ENCODE measurements around the gene DUSP15.

The DUSP15 gene

DNA sequence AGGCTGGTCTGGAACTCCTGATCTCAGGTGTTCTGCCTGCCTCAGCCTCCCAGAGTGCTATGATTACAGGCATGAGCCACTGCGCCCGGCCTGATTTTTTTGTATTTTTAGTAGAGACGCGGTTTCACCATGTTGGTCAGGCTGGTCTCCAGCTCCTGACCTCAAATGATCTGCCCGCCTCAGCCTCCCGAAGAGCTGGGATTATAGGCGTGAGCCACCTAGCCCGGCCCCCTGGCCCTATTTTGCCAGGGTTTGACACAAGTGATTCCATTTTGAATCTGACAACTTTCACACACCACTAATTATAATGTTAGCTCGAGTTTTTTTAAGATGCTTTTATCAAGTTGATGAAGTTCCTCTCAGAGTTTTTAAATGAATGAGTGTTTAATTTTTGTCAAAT is 25.7 kb upstream of the DUSP15 start:
- no peak for DNase-seq
- H3K9me3 ChIP-seq (ENCODE audit: control insufficient read depth, low read length), result no peaks in the 10 kb centered on the region
- H3K4me1 ChIP-seq (ENCODE audit: control insufficient read depth, insufficient read depth, low read length, poor library complexity, severe bottlenecking), result no peaks in the 10 kb centered on the region
- H3K36me3 ChIP-seq (ENCODE audit: control insufficient read depth, insufficient read depth, low read length), result no peaks in the 10 kb centered on the region
- no peak overlapping the region for H3K4me3 ChIP-seq (ENCODE audit: insufficient read depth, low read depth, low read length, poor library complexity, severe bottlenecking)
- no peak overlapping the region for H3K27ac ChIP-seq (ENCODE audit: insufficient read depth, low read length, poor library complexity, severe bottlenecking)
- peaks cover 4% of the 10 kb centered on the region for H3K27me3 ChIP-seq (replicated peaks; ENCODE audit: control insufficient read depth, insufficient read depth, low read length, poor library complexity, severe bottlenecking)

DNA sequence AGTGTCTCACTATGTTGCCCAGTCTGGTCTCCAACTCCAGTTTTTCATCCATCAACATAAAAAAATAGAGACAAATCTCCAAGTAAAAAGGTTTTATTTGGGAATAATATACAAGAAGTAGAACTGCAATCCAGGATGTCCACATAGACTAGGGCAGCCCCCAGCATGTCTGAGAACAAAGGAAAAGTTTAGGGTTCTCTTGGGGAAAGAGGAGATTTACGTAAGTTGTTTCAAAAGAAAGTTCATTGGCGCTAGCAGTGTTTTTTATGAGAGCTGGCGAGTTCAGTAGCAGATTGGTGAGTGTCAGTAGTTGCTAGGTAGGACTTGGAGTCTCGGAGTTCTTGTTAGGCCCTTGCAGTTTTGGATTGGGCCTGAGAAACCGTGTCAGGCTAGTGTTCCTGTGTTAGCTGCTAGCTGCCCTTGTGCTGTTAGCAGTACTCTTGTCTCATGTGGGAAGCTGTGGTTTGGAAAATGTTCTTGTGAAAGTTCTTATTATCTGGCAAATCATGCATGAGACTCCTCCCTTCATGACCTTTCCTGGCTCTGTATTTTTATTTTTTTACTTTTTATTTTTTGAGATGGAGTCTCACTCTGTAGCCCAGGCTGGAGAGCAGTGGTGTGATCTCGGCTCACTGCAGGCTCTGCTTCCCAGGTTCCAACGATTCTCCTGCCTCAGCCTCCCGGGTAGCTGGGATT is 24.8 kb upstream of the DUSP15 start:
- no peaks in the 10 kb centered on the region for H3K4me1 ChIP-seq (ENCODE audit: control insufficient read depth, insufficient read depth, low read length, poor library complexity, severe bottlenecking)
- H3K27ac ChIP-seq (ENCODE audit: insufficient read depth, low read length, poor library complexity, severe bottlenecking), result no peak overlapping the region
- DNase-seq, result no peak

DNA sequence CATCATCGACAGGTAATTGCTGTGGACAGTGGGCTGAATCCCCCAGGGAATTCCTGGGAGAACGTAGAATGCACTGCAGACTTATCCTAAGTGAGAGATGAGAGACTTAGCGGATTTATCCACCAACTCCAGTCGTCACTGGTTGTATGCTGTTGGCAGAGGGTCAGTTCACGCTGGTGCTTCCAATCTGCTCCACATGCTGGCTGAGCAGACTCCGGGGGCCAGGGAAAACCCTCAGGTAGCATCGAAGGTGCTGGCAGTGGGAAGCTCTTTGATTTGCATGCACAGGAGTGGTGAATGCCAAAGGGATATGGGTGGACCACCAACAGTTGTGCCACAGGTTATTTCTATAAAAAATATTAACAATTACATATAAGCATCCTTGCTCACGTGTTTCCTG is 20.3 kb upstream of the DUSP15 start:
- Histone ChIP-seq H3K4me1 (ENCODE audit: control insufficient read depth, insufficient read depth, low read length, poor library complexity, severe bottlenecking) (no peaks in the 10 kb centered on the region), H3K9me3 (ENCODE audit: control insufficient read depth, low read length) (no peaks in the 10 kb centered on the region), H3K27me3 (replicated peaks; ENCODE audit: control insufficient read depth, insufficient read depth, low read length, poor library complexity, severe bottlenecking) (no peaks in the 10 kb centered on the region), H3K4me3 (ENCODE audit: insufficient read depth, low read depth, low read length, poor library complexity, severe bottlenecking) (no peak overlapping the region), H3K27ac (ENCODE audit: insufficient read depth, low read length, poor library complexity, severe bottlenecking) (no peak overlapping the region), H3K36me3 (ENCODE audit: control insufficient read depth, insufficient read depth, low read length) (no peaks in the 10 kb centered on the region)
- no peak for DNase-seq

More for the DNA sequence above, 24.8 kb upstream of the DUSP15 start:
- Histone ChIP-seq H3K27me3 (replicated peaks; ENCODE audit: control insufficient read depth, insufficient read depth, low read length, poor library complexity, severe bottlenecking) (peaks cover 4% of the 10 kb centered on the region), H3K4me3 (ENCODE audit: insufficient read depth, low read depth, low read length, poor library complexity, severe bottlenecking) (no peak overlapping the region), H3K36me3 (ENCODE audit: control insufficient read depth, insufficient read depth, low read length) (no peaks in the 10 kb centered on the region), H3K9me3 (ENCODE audit: control insufficient read depth, low read length) (no peaks in the 10 kb centered on the region)

DNA sequence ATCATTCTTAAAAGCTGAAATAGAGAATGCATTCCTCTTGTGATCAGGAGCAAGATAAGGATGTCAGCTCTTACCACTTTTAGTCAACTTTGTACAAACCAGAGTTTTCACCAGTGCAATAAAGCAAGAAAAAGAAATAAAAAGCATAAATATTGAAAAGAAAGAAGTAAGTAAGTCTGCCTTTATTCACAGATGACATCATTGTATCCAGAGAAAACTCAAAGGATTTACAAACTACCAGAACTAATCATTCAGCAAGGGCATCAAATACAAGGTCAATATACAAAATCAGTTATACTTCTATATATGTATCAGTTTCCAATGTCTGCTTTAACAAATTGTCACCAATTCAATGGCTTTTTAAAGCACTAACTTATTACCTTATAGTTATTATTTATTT is 13.5 kb upstream of the DUSP15 start:
- Histone ChIP-seq H3K27ac (ENCODE audit: insufficient read depth, low read length, poor library complexity, severe bottlenecking) (no peak overlapping the region), H3K36me3 (ENCODE audit: control insufficient read depth, insufficient read depth, low read length) (no peaks in the 10 kb centered on the region), H3K4me3 (ENCODE audit: insufficient read depth, low read depth, low read length, poor library complexity, severe bottlenecking) (no peak overlapping the region), H3K27me3 (replicated peaks; ENCODE audit: control insufficient read depth, insufficient read depth, low read length, poor library complexity, severe bottlenecking) (no peaks in the 10 kb centered on the region), H3K9me3 (ENCODE audit: control insufficient read depth, low read length) (no peaks in the 10 kb centered on the region), H3K4me1 (ENCODE audit: control insufficient read depth, insufficient read depth, low read length, poor library complexity, severe bottlenecking) (peaks cover 6% of the 10 kb centered on the region)
- DNase-seq, result no peak

DNA sequence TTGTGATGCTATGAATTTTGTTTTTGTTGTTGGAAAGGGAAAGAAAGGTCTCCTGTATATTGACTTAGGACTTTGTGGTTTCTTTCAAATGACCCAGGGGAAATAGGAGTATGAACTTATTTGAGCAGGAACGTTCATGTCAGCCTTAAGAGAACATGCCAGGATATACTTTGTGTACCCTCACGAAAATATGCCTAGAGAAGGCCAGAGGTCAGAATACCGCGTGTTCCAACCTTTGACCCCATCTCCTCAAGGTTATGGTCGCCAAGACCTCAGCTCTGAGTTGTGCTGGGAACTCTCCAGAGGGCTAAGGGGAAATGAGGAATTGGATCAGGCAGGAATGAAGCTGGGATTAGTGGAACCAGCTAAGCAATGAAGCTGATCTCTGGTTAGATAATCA is 11.6 kb upstream of the DUSP15 start:
- Histone ChIP-seq H3K27me3 (replicated peaks; ENCODE audit: control insufficient read depth, insufficient read depth, low read length, poor library complexity, severe bottlenecking) (no peaks in the 10 kb centered on the region), H3K4me3 (ENCODE audit: insufficient read depth, low read depth, low read length, poor library complexity, severe bottlenecking) (no peak overlapping the region), H3K36me3 (ENCODE audit: control insufficient read depth, insufficient read depth, low read length) (no peaks in the 10 kb centered on the region), H3K27ac (ENCODE audit: insufficient read depth, low read length, poor library complexity, severe bottlenecking) (no peak overlapping the region), H3K4me1 (ENCODE audit: control insufficient read depth, insufficient read depth, low read length, poor library complexity, severe bottlenecking) (peaks cover 6% of the 10 kb centered on the region), H3K9me3 (ENCODE audit: control insufficient read depth, low read length) (no peaks in the 10 kb centered on the region)
- no peak for DNase-seq

DNA sequence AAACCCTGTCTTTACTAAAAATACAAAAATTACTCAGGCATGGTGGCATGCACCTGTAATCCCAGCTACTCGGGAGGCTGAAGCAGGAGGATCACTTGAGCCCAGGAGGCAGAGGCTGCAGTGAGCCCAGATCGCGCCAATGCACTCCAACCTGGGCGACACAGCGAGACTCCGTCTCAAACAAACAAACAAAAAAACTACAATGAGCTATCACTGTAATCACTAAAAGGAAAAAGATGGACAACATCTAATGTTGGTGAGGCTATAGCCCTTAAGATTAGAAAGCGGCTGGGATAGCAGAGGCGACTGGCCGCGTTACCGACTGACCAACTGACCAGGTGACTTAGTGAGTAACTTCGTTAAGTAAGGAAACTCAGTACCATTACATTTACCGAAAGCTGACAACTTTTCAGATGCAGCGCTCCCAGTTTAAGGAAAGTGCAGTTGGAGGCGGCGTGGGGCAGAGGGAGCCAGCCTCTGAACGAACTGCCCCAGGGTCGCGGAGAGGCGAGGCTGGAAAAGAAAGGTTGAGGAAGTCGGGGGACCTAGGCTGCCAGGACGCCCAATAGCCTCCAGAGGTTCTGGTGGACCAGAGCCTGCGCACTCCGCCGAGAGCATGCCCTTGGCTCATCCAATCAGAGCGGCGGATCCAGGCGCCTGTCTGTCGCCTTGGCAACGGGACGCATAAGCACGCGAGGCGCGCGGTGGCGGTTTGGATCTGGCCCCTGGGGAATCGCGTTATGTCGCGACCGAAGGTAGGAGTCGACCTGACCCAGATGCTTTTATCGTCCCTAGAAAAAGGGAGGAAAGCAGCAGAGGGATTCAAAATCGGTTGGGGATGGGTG is 9.0 kb upstream of the DUSP15 start:
- peak overlapping the region; percentile 63 for H3K4me3 ChIP-seq (ENCODE audit: insufficient read depth, low read depth, low read length, poor library complexity, severe bottlenecking)
- H3K27ac ChIP-seq (ENCODE audit: insufficient read depth, low read length, poor library complexity, severe bottlenecking), result peak overlapping the region; percentile 22
- H3K27me3 ChIP-seq (replicated peaks; ENCODE audit: control insufficient read depth, insufficient read depth, low read length, poor library complexity, severe bottlenecking), result no peaks in the 10 kb centered on the region
- H3K36me3 ChIP-seq (ENCODE audit: control insufficient read depth, insufficient read depth, low read length), result no peaks in the 10 kb centered on the region
- peak; percentile 62 to 71 (median 63) for DNase-seq
- no peaks in the 10 kb centered on the region for H3K9me3 ChIP-seq (ENCODE audit: control insufficient read depth, low read length)
- peaks cover 6% of the 10 kb centered on the region for H3K4me1 ChIP-seq (ENCODE audit: control insufficient read depth, insufficient read depth, low read length, poor library complexity, severe bottlenecking)

DNA sequence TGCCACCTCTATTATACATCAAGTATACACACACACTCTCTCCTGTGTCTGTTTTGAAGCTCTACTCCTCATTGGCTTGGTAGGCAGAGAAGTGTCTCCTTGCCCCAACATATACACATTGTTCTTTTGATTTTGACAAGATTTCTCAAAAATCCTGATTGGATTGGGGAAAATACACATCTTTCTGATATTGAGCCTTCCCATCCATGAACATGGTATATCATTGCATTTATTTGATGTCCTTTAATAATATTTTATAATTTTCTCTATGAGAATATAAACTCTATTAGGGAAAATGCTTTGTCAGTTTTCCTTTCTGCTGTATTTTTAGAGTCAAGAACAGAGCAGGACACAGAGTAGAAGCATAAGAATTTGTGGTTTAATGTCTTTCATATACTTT is 7.4 kb upstream of the DUSP15 start:
- no peak overlapping the region for H3K27ac ChIP-seq (ENCODE audit: insufficient read depth, low read length, poor library complexity, severe bottlenecking)
- H3K4me1 ChIP-seq (ENCODE audit: control insufficient read depth, insufficient read depth, low read length, poor library complexity, severe bottlenecking), result peaks cover 6% of the 10 kb centered on the region
- no peaks in the 10 kb centered on the region for H3K9me3 ChIP-seq (ENCODE audit: control insufficient read depth, low read length)
- no peak for DNase-seq
- H3K4me3 ChIP-seq (ENCODE audit: insufficient read depth, low read depth, low read length, poor library complexity, severe bottlenecking), result no peak overlapping the region
- no peaks in the 10 kb centered on the region for H3K27me3 ChIP-seq (replicated peaks; ENCODE audit: control insufficient read depth, insufficient read depth, low read length, poor library complexity, severe bottlenecking)
- no peaks in the 10 kb centered on the region for H3K36me3 ChIP-seq (ENCODE audit: control insufficient read depth, insufficient read depth, low read length)

DNA sequence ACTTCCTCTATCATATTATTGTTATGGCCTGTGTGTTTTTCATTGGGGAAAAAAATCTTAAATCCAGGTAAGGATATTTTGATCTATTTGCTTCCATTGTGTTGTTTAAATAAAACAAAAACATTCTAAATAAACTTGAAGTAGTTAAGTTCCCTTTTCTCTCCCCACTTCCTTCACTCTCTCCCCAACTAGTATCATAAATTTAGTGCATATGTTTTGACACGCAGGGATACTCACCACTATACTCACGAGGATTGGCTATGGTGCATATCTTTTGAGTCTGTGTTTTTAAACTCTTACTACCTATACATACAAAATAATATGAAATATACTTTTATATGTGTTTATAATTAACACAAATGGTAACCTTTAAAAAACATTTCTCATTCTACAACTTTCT is 5.3 kb upstream of the DUSP15 start:
- H3K4me3 ChIP-seq (ENCODE audit: insufficient read depth, low read depth, low read length, poor library complexity, severe bottlenecking), result no peak overlapping the region
- no peak for DNase-seq
- H3K4me1 ChIP-seq (ENCODE audit: control insufficient read depth, insufficient read depth, low read length, poor library complexity, severe bottlenecking), result peaks cover 9% of the 10 kb centered on the region
- H3K36me3 ChIP-seq (ENCODE audit: control insufficient read depth, insufficient read depth, low read length), result no peaks in the 10 kb centered on the region
- H3K27ac ChIP-seq (ENCODE audit: insufficient read depth, low read length, poor library complexity, severe bottlenecking), result no peak overlapping the region
- H3K9me3 ChIP-seq (ENCODE audit: control insufficient read depth, low read length), result no peaks in the 10 kb centered on the region
- H3K27me3 ChIP-seq (replicated peaks; ENCODE audit: control insufficient read depth, insufficient read depth, low read length, poor library complexity, severe bottlenecking), result peaks cover 6% of the 10 kb centered on the region

DNA sequence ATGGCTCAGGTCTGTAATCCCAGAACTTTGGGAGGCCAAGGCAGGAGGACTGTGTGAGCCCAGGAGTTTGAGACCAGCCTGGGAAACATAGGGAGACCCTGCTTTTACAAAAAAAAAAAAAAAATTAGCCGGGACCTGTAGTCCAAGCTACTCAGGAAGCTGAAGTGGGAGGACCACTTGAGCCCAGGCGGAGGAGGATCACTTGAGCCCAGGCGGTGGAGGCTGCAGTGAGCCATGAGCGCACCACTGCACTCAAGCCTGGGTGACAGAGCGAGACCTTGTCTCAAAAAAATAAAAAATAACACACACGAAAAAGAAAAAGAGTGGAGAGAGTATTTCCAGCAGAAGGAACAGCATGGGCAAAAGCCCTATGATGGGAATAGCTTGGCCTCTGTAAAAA is 2.1 kb upstream of the DUSP15 start:
- no peak for DNase-seq
- no peak overlapping the region for H3K27ac ChIP-seq (ENCODE audit: insufficient read depth, low read length, poor library complexity, severe bottlenecking)
- H3K36me3 ChIP-seq (ENCODE audit: control insufficient read depth, insufficient read depth, low read length), result no peaks in the 10 kb centered on the region

DNA sequence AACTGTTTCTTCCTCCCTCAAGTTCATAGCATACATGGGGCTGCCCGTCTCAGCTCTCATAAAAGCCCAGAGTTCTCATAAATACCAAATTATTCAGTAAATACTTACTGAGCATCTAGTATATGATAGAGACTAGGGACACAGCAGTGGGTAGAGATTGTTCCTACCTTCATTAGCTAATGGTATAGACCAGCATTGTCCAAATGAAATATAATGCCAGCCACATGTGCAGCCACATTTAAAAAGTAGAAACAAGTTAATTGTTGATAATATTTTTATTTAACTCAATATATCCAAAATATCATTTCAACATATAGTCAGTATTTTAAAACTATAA is 1.3 kb upstream of the DUSP15 start:
- peaks cover 14% of the 10 kb centered on the region for H3K4me1 ChIP-seq (ENCODE audit: control insufficient read depth, insufficient read depth, low read length, poor library complexity, severe bottlenecking)
- no peaks in the 10 kb centered on the region for H3K9me3 ChIP-seq (ENCODE audit: control insufficient read depth, low read length)
- no peak overlapping the region for H3K27ac ChIP-seq (ENCODE audit: insufficient read depth, low read length, poor library complexity, severe bottlenecking)
- H3K4me3 ChIP-seq (ENCODE audit: insufficient read depth, low read depth, low read length, poor library complexity, severe bottlenecking), result no peak overlapping the region
- no peak for DNase-seq
- peaks cover 24% of the 10 kb centered on the region for H3K27me3 ChIP-seq (replicated peaks; ENCODE audit: control insufficient read depth, insufficient read depth, low read length, poor library complexity, severe bottlenecking)
- no peaks in the 10 kb centered on the region for H3K36me3 ChIP-seq (ENCODE audit: control insufficient read depth, insufficient read depth, low read length)

More for the DNA sequence above, 2.1 kb upstream of the DUSP15 start:
- Histone ChIP-seq H3K9me3 (ENCODE audit: control insufficient read depth, low read length) (no peaks in the 10 kb centered on the region), H3K4me3 (ENCODE audit: insufficient read depth, low read depth, low read length, poor library complexity, severe bottlenecking) (no peak overlapping the region), H3K4me1 (ENCODE audit: control insufficient read depth, insufficient read depth, low read length, poor library complexity, severe bottlenecking) (peaks cover 14% of the 10 kb centered on the region), H3K27me3 (replicated peaks; ENCODE audit: control insufficient read depth, insufficient read depth, low read length, poor library complexity, severe bottlenecking) (peaks cover 24% of the 10 kb centered on the region)

Data from effector memory CD4-positive, alpha-beta T cell (primary cell).